Lower lobe of right lung (tissue), 2 donors: Measurements from ENCODE around the gene IL27RA. TPM values are rescaled to one million over a fixed set of nuclear protein-coding genes. Genes with fewer than 3 reads are reported as not detected.
"Not testable (repeated sequence)": the region's sequence is repeated elsewhere in the genome, so short reads cannot be mapped to it uniquely, and the experiment has no call there.

Experiments
- ATAC-seq, 2 donors: fragments of 200-7000 bp; cut with Tn5 transposase; one replicate each; pipeline ENCODE4 v1.9.1; 2020 to 2022; ENCODE audit warnings: mild to moderate bottlenecking in 2 of 2, moderate library complexity in 2 of 2
- DNase-seq: peaks from one replicate; pipeline ENCODE4 v3.0.0-alpha.2; 2020
- H3K27ac ChIP-seq: fragments of 200-600 bp; one replicate; pipeline ENCODE4 v1.8.0; 2022
- H3K27me3 ChIP-seq: fragments of 200-600 bp; one replicate; pipeline ENCODE4 v1.8.0; 2022; ENCODE audit warnings: low read depth
- H3K36me3 ChIP-seq: fragments of 200-600 bp; one replicate; pipeline ENCODE4 v1.8.0; 2022; ENCODE audit warnings: mild to moderate bottlenecking
- H3K4me1 ChIP-seq: fragments of 200-600 bp; one replicate; pipeline ENCODE4 v1.8.0; 2022
- H3K4me3 ChIP-seq: fragments of 200-600 bp; one replicate; pipeline ENCODE4 v1.8.0; 2022; ENCODE audit warnings: mild to moderate bottlenecking
- H3K9me3 ChIP-seq: fragments of 200-600 bp; one replicate; pipeline ENCODE4 v1.8.0; 2022
- CTCF ChIP-seq: fragments of 200-600 bp; IDR thresholded peaks from one replicate; pipeline ENCODE4 v1.8.0; 2022; ENCODE audit warnings: antibody characterized with exemption, mild to moderate bottlenecking
- intact Hi-C: fragments of 100-400 bp; cut with DNase I; formaldehyde crosslinking; loops from one replicate; pipeline ENCODE4 v1.11.0; 2022
- total RNA-seq: library from RNA; stranded (reverse); fragmentation: NEBNext Ultra II Directional; extraction: Animal tissue kit (Norgen Biotek cat#: 25700); gene quantifications from one replicate; pipeline ENCODE4 v1.2.1, GENCODE V29; 2021
- donor health status: DM: no; HTN: yes; CAD: no; lungs with severe emphysema.

The IL27RA gene
- total RNA-seq, 1 donor from 2014 or later, result 20.4 TPM

- peak; percentile 84 to 86 for ATAC-seq
- DNase-seq, H3K9me3 ChIP-seq, H3K4me3 ChIP-seq, H3K27me3 ChIP-seq, intact Hi-C loops: not testable (repeated sequence)
- peaks cover 10% of the 10 kb centered on the region for H3K4me1 ChIP-seq
- peak overlapping the region; percentile 65 for H3K27ac ChIP-seq
- peak; percentile 57 for TF ChIP-seq CTCF
- peaks cover 21% of the 10 kb centered on the region for H3K36me3 ChIP-seq
Measured at GRCh38 chr19:14042659-14043608, 11.4 kb downstream of the IL27RA start.

- H3K27me3 ChIP-seq, H3K27ac ChIP-seq, intact Hi-C loops, H3K4me1 ChIP-seq, H3K9me3 ChIP-seq, ATAC-seq, DNase-seq, H3K4me3 ChIP-seq: not testable (repeated sequence)
- peaks cover 41% of the 10 kb centered on the region for H3K36me3 ChIP-seq
Measured at GRCh38 chr19:14047866-14048265, 16.3 kb downstream of the IL27RA start.

- no peaks in the 10 kb centered on the region for H3K27me3 ChIP-seq
- peak; percentile 91 for TF ChIP-seq CTCF
- intact Hi-C loops, result no loop called here
- H3K27ac ChIP-seq, result no peak overlapping the region
- H3K4me3 ChIP-seq, result no peak overlapping the region
- ATAC-seq (peak; percentile 84 to 90), DNase-seq (peak; percentile 72)
- H3K9me3 ChIP-seq, result no peaks in the 10 kb centered on the region
- H3K36me3 ChIP-seq, result peaks cover 41% of the 10 kb centered on the region
- no peaks in the 10 kb centered on the region for H3K4me1 ChIP-seq
Measured at GRCh38 chr19:14048443-14049153, 17.0 kb downstream of the IL27RA start.

GRCh38 chr19:14050512-14050911, 18.9 kb downstream of the IL27RA start:
- intact Hi-C loops, result no loop called here
- Histone ChIP-seq H3K36me3 (peaks cover 29% of the 10 kb centered on the region), H3K4me1 (no peaks in the 10 kb centered on the region), H3K27ac (no peak overlapping the region), H3K9me3 (no peaks in the 10 kb centered on the region), H3K4me3 (no peak overlapping the region), H3K27me3 (no peaks in the 10 kb centered on the region)
- no peak for ATAC-seq
- no peak for DNase-seq
- TF ChIP-seq CTCF, result no peak

GRCh38 chr19:14050961-14051360, 19.4 kb downstream of the IL27RA start:
- H3K4me3 ChIP-seq, H3K27me3 ChIP-seq, H3K27ac ChIP-seq, H3K9me3 ChIP-seq, H3K4me1 ChIP-seq, DNase-seq, intact Hi-C loops, ATAC-seq: not testable (repeated sequence)
- H3K36me3 ChIP-seq, result peaks cover 29% of the 10 kb centered on the region

GRCh38 chr19:14051980-14052379, 20.4 kb downstream of the IL27RA start:
- Histone ChIP-seq H3K27ac (no peak overlapping the region), H3K36me3 (peaks cover 29% of the 10 kb centered on the region), H3K4me3 (no peak overlapping the region), H3K27me3 (no peaks in the 10 kb centered on the region), H3K4me1 (peaks cover under 1% of the 10 kb centered on the region), H3K9me3 (no peaks in the 10 kb centered on the region)
- TF ChIP-seq CTCF, result no peak
- DNase-seq (no peak), ATAC-seq (no peak)
- intact Hi-C loops, result no loop called here
